Ascending aorta (tissue), 2 donors: ENCODE data around the gene PARP4. TPM values are rescaled to one million over a fixed set of nuclear protein-coding genes. Genes with fewer than 3 reads are reported as not detected.
"Not testable (repeated sequence)": the region's sequence is repeated elsewhere in the genome, so short reads cannot be mapped to it uniquely, and the experiment has no call there.

Experiments used
- DNase-seq, 2 donors: peaks; one replicate each; pipeline ENCODE4 v3.0.0-alpha.2; 2019; ENCODE audit warnings: low spot score in 2 of 2
- H3K27ac ChIP-seq, 2 donors: fragments of 200-600 bp; sonication (generic); one replicate each; pipeline ENCODE4 v1.5.1; 2016 to 2017; ENCODE audit warnings: mild to moderate bottlenecking in 1 of 2
- H3K27me3 ChIP-seq: fragments of 200-600 bp; sonication (generic); one replicate; pipeline ENCODE4 v1.5.1; 2017
- H3K36me3 ChIP-seq, 2 donors: fragments of 200-600 bp; sonication (generic); one replicate each; pipeline ENCODE4 v1.5.1; 2016
- H3K4me1 ChIP-seq, 2 donors: fragments of 200-600 bp; sonication (generic); one replicate each; pipeline ENCODE4 v1.5.1; 2016 to 2017; ENCODE audit warnings: mild to moderate bottlenecking in 1 of 2
- H3K4me3 ChIP-seq, 2 donors: fragments of 200-600 bp; sonication (generic); one replicate each; pipeline ENCODE4 v1.5.1; 2016 to 2017; ENCODE audit warnings: mild to moderate bottlenecking in 1 of 2
- H3K9me3 ChIP-seq, 2 donors: fragments of 200-600 bp; sonication (generic); one replicate each; pipeline ENCODE4 v1.5.1; 2016
- intact Hi-C: fragments of 100-400 bp; cut with DNase I; formaldehyde crosslinking; loops from one replicate; pipeline ENCODE4 v1.15.1; 2023
- total RNA-seq: library from RNA; depleted of rRNA; stranded (reverse); fragments of >200 nt; gene quantifications from one replicate; pipeline ENCODE4 v1.1.0, GENCODE V29; 2016
- TF ChIP-seq, protein P1 (sequence below), 3 experiments: fragments of 200-600 bp in 2 of 3; fragments of 450-650 bp in 1 of 3; sonication (generic) in 2 of 3; IDR thresholded peaks; one replicate each; pipeline ENCODE4 v1.5.1; 2016 to 2019; ENCODE audit warnings: antibody characterized with exemption in 3 of 3, mild to moderate bottlenecking in 1 of 3, moderate library complexity in 1 of 3

PARP4 gene
- total RNA-seq, result 15.8 TPM

DNA sequence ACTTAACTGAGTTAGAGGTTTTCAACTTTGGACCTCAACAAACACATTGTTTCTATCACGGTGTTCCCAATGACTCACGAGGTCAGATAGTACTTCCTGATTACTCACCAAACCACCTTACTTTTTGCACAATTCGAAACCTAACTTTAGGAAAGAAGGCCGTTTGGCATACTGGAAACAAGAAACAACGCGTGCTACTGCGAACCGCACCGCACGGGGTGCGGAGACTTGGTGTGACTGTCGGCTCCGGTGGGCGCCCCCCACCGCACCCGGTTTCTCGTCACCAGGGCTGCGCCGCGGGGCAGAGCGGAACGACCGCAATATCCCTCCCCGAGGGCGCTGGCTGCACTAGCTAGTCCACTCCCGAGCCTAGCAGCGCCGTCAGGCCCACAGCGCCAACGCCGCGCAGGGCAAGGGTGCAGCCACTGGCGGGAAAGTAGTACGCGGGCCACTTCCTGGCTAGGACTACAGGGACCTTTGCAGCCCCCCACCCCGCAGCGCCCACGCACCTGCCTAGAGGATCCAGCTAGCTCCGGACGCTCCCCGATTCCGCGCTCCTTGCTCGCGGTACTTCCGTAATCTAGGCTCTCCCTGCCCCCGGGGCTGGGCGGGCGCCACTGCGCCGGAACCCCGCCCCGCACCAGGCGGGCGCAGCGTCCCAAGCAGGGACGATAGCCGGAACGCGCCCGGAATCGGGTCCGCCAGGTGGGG is at the start of gene PARP4:
TSS of gene PARP4 (minus strand) at position 582 of the 711 bp plus-strand sequence. CDS start 9,002 bp downstream, outside the sequence.
- no peaks in the 10 kb centered on the region for H3K9me3 ChIP-seq
- TF ChIP-seq, protein P1, sequence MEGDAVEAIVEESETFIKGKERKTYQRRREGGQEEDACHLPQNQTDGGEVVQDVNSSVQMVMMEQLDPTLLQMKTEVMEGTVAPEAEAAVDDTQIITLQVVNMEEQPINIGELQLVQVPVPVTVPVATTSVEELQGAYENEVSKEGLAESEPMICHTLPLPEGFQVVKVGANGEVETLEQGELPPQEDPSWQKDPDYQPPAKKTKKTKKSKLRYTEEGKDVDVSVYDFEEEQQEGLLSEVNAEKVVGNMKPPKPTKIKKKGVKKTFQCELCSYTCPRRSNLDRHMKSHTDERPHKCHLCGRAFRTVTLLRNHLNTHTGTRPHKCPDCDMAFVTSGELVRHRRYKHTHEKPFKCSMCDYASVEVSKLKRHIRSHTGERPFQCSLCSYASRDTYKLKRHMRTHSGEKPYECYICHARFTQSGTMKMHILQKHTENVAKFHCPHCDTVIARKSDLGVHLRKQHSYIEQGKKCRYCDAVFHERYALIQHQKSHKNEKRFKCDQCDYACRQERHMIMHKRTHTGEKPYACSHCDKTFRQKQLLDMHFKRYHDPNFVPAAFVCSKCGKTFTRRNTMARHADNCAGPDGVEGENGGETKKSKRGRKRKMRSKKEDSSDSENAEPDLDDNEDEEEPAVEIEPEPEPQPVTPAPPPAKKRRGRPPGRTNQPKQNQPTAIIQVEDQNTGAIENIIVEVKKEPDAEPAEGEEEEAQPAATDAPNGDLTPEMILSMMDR (IDR thresholded peaks at IDR 0.05), result no peak
- H3K36me3 ChIP-seq, result no peaks in the 10 kb centered on the region
- H3K4me1 ChIP-seq, result peaks cover 0 to 2% of the 10 kb centered on the region in 2 donors
- H3K27me3 ChIP-seq, result no peaks in the 10 kb centered on the region
- intact Hi-C loops, result no loop called here
- peak within 1 kb of the TSS; percentile 90 to 93 for H3K27ac ChIP-seq
- peak in 1 of 2 donors; percentile 90 for DNase-seq
- peak within 1 kb of the TSS; percentile 95 to 100 for H3K4me3 ChIP-seq

DNA sequence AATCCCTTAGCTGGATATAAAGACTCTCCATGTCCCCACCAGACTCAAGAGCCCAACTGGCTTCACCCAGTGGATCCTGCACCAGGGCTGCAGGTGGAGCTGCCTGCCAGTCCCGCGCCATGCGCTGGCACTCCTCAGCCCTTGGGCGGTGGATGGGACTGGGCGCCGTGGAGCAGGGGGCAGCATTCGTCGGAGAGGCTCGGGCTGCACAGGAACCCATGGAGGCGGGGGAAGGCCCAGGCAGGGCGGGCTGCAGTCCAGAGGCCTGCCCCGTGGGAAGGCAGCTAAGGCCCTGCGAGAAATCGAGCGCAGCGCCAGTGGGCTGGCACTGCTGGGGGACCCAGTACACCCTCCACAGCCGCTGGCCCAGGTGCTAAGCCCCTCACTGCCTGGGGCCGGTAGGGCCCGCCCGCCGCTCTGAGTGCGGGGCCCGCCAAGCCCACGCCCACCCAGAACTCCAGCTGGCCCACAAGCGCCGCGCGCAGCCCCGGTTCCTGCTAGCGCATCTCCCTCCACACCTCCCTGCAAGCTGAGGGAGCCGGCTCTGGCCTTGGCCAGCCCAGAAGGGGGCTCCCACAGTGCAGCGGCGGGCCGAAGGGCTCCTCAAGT is 48.1 kb upstream of the PARP4 start:
- intact Hi-C loops, result not testable (repeated sequence)

DNA sequence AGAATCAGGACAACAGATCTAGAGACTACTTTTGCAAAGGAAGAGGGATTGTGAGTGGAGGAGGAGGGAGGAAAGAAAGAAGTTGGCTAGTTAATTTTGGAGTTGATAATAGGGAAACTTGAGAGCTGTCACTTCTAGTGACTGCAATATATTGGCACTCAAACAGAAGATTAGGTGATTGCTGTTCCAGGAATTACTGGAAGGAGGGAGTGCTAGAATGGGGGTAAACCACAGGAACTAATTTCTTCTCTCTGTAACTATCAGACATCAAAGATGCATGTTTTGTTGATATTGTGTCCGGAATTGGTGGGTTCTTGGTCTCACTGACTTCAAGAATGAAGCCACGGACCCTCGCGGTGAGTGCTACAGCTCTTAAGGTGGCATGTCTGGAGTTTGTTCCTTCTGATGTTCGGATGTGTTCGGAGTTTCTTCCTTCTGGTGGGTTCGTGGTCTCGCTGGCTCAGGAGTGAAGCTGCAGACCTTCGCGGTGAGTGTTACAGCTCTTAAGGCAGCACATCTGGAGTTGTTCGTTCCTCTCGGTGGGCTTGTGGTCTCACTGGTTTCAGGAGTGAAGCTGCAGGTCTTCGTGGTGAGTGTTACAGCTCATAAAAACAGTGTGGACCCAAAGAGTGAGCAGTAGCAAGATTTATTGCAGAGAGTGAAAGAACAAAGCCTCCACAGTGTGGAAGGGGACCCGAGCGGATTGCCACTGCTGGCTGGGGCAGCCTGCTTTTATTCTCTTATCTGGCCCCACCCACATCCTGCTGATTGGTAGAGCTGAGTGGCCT is 47.0 kb upstream of the PARP4 start:
- H3K9me3 ChIP-seq, H3K4me3 ChIP-seq, H3K27ac ChIP-seq, H3K27me3 ChIP-seq, H3K4me1 ChIP-seq, DNase-seq, intact Hi-C loops, H3K36me3 ChIP-seq: not testable (repeated sequence)

More for the DNA sequence above, 48.1 kb upstream of the PARP4 start:
- H3K4me3 ChIP-seq, H3K4me1 ChIP-seq, H3K36me3 ChIP-seq, DNase-seq, H3K9me3 ChIP-seq, H3K27ac ChIP-seq, H3K27me3 ChIP-seq: not testable (repeated sequence)

DNA sequence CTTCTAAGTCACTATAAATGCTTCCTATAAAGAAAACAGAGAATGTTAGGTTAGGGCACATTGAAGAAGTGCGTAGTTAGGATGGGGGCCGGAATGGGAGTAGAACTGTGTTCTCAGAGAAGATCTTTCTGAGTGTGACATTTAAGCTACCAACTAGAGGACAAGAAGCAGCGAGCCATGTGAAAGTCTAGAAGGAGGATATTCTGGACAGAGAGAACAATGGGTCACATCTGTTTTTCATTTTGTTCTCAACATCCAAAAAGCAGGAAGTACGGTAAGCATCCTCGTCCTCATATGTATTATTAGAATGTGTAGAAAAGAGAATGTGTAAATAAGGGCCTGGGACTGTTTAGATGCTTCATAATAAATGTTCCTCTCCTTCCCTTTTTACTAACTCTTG is 44.5 kb upstream of the PARP4 start:
- intact Hi-C loops, result no loop called here
- TF ChIP-seq, protein P1 (IDR thresholded peaks at IDR 0.05), result no peak
- DNase-seq, result no peak

DNA sequence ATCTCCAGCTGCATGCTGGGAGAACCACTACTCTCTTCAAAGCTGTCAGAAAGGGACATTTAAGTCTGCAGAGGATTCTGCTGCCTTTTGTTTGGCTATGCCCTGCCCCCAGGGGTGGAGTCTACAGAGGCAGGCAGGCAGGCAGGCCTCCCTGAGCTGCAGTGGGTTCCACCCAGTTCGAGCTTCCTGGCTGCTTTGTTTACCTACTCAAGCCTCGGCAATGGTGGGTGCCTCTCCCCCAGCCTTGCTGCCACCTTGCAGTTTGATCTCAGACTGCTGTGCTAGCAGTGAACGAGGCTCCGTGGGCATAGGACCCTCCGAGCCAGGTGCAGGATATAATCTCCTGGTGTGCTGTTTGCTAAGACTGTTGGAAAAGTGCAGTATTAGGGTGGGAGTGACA is 41.3 kb upstream of the PARP4 start:
- intact Hi-C loops, H3K4me1 ChIP-seq, H3K27ac ChIP-seq, DNase-seq, H3K27me3 ChIP-seq, H3K9me3 ChIP-seq, H3K4me3 ChIP-seq, H3K36me3 ChIP-seq: not testable (repeated sequence)

More for the DNA sequence above, 44.5 kb upstream of the PARP4 start:
- no peaks in the 10 kb centered on the region for H3K36me3 ChIP-seq
- no peaks in the 10 kb centered on the region for H3K9me3 ChIP-seq
- H3K27ac ChIP-seq, result no peak overlapping the region
- H3K4me1 ChIP-seq, result no peaks in the 10 kb centered on the region
- no peaks in the 10 kb centered on the region for H3K27me3 ChIP-seq
- no peak overlapping the region for H3K4me3 ChIP-seq

DNA sequence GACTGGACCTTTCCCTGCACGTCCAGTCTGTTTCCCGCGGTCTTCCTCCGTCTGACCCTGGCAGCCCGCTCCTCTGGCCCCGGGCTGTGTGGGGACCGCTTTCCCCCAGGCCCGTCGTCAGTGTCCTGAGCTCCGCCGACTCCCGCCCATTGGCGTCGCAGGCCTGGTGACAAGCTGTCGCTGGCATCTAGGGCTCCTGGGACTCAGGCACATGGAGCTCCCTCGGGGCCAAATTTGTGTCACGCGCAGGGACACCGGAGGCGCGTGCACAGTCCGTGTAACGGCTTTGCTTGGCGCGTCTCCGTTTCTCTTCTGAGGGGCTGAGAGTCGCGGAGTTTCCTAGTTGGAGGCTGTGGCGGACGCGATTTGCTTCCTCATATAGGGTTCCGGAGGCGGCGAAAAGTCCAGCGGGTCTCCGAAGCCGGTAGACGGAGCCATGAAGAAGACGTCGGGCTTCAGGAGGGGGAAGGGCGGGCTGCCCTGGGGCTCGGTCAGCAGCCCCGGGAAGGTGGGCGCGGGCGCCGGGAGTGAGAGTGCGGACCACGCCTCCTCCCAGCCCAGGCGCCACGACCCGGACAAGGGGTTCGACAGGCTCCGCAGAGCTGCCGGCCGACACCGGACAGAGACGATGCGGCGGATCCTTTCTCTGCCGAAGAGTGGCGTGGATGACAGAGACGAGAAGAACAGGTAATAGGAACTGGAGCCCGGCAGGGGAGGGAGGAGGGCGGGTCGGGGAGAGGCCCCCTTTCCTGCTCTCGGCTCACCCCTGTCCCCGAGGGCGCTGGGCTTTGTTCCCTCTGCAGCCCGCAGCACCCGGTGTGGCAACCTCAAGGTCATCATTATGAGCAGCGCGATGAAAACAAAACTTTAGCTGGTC is 29.1 kb upstream of the PARP4 start:
- DNase-seq, H3K9me3 ChIP-seq: not testable (repeated sequence)

DNA sequence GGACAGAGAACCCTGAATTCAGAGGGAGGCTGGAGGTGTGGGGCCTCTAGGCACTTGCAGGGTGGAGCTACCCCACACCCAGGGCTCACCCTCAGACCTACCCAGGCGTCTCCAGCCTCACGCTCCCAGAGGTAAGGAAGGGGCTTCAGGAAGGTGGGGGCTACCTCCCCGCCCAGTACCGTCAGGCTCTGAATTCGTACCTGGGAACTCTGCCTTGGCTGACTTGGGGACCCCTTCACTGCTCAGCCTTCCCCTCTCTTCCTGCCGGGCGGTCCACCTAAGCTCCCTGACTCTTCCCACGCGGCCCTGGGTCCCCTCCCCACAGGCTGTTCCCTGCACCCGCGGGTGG is 28.5 kb upstream of the PARP4 start:
- Histone ChIP-seq H3K36me3 (no peaks in the 10 kb centered on the region), H3K4me3 (peak overlapping the region; percentile 59 to 61), H3K9me3 (no peaks in the 10 kb centered on the region), H3K4me1 (no peaks in the 10 kb centered on the region), H3K27me3 (no peaks in the 10 kb centered on the region), H3K27ac (no peak overlapping the region)
- intact Hi-C loops, result no loop called here
- no peak for DNase-seq
- TF ChIP-seq, protein P1 (IDR thresholded peaks at IDR 0.05), result no peak

More for the DNA sequence above, 29.1 kb upstream of the PARP4 start:
- H3K4me1 ChIP-seq, H3K27me3 ChIP-seq, H3K27ac ChIP-seq, intact Hi-C loops, H3K36me3 ChIP-seq: not testable (repeated sequence)
- H3K4me3 ChIP-seq, result peak overlapping the region; percentile 59 to 61
